ENCODE data around the gene KLRB1. TPM values are rescaled to one million over a fixed set of nuclear protein-coding genes. Genes with fewer than 3 reads are reported as not detected.

Gene KLRB1
- total and polyA plus RNA-seq, 2 of the 13 experiments (the other 11 are each of a cell fraction or from before 2014, with no cell fraction given): not detected

DNA sequence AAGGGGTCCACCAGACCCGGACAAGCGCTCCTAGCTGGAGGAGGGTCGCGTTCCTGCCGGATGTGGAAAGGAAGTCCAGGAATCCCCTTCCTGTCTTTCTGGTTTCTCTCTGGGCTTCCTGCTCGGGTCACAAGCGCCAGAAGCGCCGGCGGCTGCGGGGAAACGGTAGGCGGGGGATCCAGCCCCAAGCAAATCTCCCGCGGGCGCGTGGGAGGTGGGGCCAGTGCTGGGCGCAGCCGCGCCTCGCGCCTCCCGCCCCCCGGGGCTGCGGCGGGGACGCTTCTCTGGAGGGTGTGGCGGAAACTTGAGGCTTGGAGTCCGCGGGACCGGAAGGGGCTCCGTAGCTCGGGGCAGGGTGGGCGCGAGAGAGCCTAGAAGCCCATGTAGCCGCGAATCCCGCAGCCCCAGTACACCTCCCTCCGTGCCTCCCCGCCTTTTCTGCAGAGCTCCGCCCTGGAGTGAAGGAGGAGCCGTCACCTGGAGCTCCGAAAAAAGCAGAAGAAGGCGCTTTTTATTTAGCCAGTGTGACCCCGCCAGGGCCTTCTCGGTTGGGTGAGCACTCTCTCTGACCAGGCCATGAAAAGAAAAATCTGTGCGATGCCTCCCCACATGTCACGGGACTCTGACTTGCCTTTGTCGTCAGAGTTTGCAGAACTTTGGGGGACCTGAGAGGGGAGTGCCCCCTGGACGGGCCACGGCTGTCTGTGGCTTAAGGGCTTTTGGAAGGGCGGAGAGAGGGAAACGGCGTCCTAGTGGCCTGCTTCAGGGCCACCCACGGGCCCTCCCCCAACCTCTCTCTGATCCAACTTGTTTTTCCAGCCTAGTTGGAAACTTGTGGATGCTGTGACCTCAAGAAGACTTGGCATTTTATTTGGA, 40.3 kb upstream of the KLRB1 start (continued):
- TF ChIP-seq TBX2 (CRISPR knock-in tag; IDR thresholded peaks at IDR 0.05; ENCODE audit: borderline replicate concordance) (peak; percentile 84; the same call in 1 of the 2 replicates), ZNF296 (CRISPR knock-in tag; conservative IDR thresholded peaks at IDR 0.05) (no peak), ZNF569 (CRISPR knock-in tag; IDR thresholded peaks at IDR 0.05; ENCODE audit: borderline replicate concordance) (no peak), ZNF674 (CRISPR knock-in tag; IDR thresholded peaks at IDR 0.05; ENCODE audit: low read depth) (no peak), HOXD1 (CRISPR knock-in tag; IDR thresholded peaks at IDR 0.05) (no peak), ZNF318 (CRISPR knock-in tag; IDR thresholded peaks at IDR 0.05) (no peak), ZXDC (CRISPR knock-in tag; IDR thresholded peaks at IDR 0.05) (no peak; the same call in 1 of the 2 replicates), NCOA1 (CRISPR knock-in tag; IDR thresholded peaks at IDR 0.05) (no peak), SAP130 (CRISPR knock-in tag; IDR thresholded peaks at IDR 0.05; ENCODE audit: low read depth) (peak; percentile 86), MAZ (IDR thresholded peaks at IDR 0.05; ENCODE audit: borderline replicate concordance, low read depth, low read length) (peak; percentile 90), MAZ (CRISPR knock-in tag; IDR thresholded peaks at IDR 0.05; ENCODE audit: low read depth) (peak; percentile 84), FUBP1 (CRISPR knock-in tag; IDR thresholded peaks at IDR 0.05; ENCODE audit: borderline replicate concordance) (no peak)
- TF ChIP-seq, protein P1, sequence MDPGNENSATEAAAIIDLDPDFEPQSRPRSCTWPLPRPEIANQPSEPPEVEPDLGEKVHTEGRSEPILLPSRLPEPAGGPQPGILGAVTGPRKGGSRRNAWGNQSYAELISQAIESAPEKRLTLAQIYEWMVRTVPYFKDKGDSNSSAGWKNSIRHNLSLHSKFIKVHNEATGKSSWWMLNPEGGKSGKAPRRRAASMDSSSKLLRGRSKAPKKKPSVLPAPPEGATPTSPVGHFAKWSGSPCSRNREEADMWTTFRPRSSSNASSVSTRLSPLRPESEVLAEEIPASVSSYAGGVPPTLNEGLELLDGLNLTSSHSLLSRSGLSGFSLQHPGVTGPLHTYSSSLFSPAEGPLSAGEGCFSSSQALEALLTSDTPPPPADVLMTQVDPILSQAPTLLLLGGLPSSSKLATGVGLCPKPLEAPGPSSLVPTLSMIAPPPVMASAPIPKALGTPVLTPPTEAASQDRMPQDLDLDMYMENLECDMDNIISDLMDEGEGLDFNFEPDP (CRISPR knock-in tag; conservative IDR thresholded peaks at IDR 0.05): no peak

Measured in HepG2 (cell line).